HUDEP-2 (cell line): Measurements from ENCODE around the gene TSGA10IP.
"Not testable (repeated sequence)": the region's sequence is repeated elsewhere in the genome, so short reads cannot be mapped to it uniquely, and the experiment has no call there.

Experiments
- DNase-seq, 76 experiments: peaks; one replicate each; lab custom pipeline; 2025; ENCODE audit not compliant: unreplicated experiment in 76 of 76; lab: John Stamatoyannopoulos, UW

The TSGA10IP gene

DNA sequence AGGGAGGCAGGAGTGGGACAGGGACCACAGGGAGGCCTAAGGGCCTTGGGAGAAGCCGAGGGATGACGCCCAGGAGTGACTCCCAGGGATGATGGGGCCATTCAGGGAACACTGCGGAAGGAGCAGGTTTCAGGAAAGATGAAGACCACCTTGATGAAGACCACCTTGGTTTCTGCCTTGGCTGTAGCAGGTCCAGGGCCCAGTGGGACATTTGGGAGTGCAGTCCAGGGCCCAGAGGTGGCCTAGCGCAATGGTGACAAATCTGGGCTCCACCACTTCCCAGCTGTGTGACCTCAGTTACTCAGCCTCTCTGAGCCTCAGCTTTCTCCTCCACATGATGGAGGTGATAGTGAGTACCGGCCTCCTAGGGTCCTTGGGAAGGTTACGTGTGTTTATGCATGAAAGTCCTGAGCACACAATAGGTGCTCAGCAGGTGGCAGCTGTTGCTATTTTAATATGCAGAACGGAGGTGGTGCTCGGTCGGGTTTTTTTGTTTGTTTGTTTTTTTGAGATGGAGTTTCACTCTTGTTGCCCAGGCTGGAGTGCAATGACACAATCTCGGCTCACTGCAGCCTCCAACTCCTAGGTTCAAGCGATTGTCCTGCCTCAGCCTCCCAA is 770 bp downstream of the TSGA10IP start:
- DNase-seq = no peak

DNA sequence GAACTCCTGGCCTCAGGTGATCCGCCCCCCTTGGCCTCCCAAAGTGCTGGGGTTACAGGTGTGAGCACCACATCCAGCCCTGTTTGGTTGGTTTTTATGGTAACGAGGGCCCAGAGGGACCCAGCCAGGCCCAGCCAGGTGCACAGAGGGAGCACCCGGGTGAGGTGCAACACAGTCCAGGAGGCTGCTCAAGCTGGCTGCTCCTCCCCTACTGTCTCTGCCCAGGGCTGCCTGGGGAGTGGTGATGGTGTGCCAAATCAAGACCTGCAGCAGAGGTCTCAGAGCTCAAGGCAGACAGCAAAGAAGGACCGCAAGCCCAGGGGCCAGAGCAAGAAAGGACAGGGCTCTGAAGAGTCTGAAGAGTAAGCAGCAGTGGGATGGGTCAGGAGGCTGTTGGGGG is 1.4 kb downstream of the TSGA10IP start:
- no peak for DNase-seq

DNA sequence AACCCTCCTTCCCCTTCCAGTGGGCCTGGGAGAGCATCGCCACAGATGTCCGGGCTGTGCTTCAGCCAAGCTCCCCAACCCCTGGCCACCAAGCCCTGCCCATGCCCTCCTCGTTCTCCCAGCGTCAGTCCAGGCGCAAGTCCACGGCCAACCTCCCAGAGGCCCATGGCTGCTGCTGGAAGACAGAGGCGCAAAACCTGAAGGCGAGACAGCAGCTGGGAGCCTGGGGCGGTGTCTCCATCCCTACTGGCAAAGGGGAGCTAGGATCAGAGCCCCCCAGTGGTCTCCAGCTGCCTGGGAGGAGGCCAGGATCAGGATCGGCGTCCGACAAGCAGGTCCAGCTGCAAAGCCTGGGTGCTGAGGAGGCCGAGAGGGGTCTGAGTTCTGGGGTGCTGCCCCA is 1.9 kb downstream of the TSGA10IP start:
- no peak for DNase-seq

DNA sequence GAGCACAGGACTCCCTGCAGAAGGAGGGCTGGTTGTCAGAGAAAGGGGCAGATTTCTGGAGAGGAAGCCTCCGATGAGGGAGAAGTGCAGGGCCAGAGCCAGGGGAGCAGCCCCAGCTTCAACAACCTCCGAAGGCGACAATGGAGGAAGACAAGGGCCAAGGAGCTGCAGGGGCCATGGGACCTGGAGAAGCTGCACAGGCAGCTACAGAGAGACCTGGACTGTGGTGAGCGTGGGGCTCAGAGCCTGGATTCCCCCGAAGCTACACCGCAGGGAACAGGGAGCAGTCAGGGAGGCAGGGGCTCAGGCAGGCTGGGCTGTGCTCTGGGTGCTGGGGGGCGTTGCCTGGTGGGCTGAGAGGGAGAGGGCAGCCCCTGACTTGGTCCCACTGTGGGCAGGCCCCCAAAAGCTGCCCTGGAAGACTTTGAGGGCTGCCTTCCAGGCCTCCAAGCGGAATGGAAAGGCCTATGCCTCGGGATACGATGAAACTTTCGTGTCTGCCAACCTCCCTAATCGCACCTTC is 2.4 kb downstream of the TSGA10IP start:
- DNase-seq = no peak

DNA sequence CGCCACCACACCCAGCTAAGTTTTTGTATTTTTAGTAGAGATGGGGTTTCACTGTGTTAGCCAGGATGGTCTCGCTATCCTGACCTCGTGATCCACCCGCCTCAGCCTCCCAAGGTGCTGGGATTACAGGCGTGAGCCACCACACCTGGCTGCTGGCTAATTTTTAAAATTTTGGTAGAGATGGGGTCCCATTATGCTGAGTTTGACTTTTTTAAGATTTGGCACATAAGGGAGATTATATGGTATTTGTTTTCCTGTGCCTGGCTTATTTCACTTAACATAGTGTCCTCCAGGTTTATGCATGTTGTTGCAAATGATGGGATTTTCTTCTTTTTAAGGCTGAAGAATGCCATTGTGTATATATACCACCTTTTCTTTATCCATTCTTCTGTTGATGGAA is 5.4 kb downstream of the TSGA10IP start:
- DNase-seq = not testable (repeated sequence)

DNA sequence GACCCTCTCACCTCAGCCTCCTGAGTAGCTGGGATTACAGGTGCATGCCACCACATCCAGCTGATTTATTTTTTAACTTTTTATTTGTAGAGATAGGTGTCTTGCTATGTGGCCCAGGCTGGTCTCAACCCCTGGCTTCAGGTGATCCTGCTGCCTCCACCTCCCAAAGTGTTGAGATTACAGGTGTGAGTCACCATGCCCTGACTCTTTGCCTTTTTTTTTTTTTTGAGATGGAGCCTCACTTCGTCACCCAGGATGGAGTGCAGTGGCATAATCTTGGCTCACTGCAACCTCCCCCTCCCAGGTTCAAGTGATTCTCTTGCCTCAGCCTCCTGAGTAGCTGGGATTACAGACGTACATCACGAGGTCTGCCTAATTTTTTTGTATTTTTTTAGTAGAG is 6.4 kb downstream of the TSGA10IP start:
- not testable (repeated sequence) for DNase-seq

DNA sequence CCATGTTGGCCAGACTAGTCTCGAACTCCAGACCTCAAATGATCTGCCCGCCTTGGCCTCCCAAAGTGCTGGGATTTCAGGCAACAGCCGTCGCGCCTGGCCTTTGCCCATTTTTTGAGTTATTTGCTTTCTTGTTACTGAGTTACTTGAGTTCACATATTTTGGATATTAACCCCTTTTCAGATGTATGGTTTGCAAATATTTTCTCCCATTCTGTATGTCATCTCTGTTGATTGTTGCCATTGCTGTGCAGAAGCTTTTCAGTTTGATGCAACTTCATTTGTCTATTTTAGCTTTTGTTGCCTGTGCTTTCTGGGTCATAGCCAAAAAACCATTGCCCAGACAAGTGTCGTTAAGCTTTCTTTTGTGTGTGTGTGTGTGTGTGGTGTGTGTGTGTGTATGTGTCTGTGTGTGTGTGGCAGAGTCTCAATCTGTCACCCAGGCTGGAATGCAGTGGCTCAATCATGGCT is 6.8 kb downstream of the TSGA10IP start:
- DNase-seq = no peak

DNA sequence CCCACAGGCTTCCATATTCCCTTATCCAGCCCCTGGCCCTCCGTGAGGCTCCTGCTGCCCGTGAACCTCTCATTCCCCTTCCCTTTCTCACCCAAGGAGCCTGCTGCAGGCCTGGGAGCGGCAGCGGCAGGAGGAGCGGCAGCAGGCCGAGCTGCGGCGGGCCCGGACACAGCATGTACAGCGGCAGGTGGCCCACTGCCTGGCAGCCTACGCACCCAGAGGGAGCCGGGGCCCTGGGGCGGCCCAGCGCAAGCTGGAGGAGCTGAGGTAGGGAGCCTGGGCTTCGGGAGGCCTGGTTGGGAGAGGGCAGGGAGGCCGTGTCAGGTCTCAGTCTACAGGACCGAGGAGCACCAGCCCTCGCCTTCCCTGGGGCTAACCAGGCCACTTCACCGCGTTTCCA is 8.2 kb downstream of the TSGA10IP start:
- no peak for DNase-seq

DNA sequence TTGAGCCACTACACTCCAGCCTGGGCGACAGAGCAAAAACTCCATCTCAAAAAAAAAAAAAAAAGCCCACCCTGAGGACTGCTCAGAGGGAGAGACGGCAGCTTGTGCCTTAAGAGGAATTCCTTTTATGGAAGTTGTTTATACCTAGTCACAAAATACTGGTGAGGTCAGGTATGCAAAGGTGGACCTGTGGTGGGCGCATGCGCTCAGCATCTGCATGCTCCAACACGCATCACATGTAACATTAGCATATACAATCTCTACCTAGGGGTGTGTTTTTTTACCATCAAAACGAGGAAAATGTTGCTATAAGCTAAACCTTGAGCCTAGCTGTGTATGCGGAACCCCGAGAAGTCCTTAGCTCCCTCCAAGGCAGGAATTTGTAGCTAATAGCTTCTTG is 9.5 kb downstream of the TSGA10IP start:
- no peak for DNase-seq

DNA sequence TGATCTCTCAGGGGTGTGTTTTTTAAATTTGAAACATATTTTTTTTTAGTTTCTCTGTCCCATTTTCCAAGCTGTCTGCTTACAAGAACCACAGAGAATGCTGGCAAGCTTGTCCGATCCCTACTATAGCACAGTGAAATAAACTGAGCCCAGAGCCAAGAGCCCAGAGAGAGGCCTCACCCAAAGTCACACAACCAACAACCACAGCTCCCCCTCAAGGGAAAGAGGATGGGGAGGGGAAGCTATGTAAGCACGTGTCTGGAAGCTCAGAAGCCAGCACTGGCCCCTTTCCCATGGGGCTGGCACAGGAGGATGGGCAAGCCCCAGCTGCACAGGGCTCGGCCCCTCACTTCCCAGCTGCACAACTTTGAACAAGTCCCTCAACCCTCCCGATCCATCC is 13.0 kb downstream of the TSGA10IP start:
- peak in 1 of 76 experiments; percentile 1 for DNase-seq

DNA sequence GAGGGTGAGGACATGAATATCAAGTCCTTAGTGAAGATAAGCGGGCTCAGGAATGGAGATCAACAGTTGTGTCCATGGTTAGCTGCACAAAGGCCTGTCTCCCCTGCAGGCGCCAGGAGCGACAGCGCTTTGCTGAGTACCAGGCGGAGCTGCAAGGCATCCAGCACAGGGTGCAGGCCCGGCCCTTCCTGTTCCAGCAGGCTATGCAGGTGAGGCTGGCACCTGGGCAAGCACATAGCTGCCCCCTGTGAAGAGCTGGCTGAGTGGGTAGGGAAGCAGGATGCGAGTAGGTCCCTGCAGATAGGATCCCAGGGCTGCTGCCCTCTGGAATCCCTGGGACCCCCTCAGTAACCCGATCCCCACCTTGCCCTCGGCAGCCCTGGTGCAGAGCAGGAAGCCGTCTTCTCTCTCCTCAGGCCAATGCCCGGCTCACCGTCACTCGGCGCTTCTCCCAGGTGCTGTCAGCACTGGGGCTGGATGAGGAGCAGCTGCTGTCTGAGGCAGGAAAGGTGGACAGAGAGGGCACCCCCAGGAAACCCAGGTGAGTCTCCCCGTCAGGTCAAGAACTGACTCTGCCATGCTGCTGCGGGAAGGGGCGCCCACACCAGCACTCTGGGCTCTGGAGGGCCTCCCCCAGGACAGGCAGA is 13.6 kb downstream of the TSGA10IP start:
- no peak for DNase-seq

DNA sequence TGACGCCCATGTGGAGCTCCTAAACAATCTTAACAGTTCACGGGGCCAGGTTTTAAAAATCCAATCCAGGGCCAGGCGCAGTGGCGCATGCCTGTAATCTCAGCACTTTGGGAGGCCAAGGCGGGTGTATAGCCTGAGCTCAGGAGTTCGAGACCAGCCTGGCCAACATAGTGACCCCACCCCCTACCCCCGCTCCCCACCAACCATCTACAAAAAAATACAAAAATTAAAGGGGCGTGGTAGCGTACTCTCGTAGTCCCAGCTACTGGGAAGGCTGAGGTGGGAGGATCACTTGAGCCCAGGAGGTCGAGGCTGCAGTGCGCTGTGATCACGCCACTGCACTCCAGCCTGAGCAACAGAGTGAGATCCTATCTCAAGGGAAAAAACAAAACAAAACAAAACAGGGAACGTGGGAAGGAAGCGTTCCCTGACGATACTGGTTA is 15.6 kb downstream of the TSGA10IP start:
- peak in 4 of 76 experiments; percentile 6 to 42 (median 28) for DNase-seq

DNA sequence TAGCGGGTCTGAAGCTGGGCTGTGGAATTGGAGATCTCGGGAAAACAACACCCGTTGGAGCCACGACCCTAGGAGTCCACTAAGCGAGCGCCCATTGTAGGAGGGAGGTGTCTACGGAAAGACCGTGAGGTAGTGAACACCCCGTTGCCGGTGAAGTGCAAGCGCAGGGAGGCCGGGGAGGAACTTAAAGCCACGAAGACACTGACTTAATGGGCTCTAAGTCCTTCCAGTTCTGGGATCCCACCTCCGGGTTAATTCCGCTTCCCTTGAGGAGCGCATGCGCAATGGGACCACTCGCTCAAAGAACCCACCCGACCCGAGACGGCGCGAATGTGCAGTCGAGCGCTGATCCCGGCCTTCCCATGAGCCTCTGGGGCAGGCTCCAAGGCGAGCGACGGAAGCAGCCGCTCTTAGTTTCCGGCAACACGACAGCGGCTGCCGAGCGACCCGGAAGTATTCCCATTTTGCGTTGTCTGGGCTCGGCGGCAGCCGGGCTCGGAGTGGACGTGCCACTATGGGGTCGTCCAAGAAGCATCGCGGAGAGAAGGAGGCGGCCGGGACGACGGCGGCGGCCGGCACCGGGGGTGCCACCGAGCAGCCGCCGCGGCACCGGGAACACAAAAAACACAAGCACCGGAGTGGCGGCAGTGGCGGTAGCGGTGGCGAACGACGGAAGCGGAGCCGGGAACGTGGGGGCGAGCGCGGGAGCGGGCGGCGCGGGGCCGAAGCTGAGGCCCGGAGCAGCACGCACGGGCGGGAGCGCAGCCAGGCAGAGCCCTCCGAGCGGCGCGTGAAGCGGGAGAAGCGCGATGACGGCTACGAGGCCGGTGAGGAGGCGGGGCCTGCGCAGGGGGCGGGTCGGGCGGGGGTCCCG is 16.2 kb downstream of the TSGA10IP start, which contains the start of gene SART1:
Gene SART1 (plus strand): TSS at position 468 of the 874 bp plus-strand sequence. CDS start 47 bp downstream, at position 515.
- DNase-seq = peak in 74 of 76 experiments; percentile 71 to 96 (median 91)

DNA sequence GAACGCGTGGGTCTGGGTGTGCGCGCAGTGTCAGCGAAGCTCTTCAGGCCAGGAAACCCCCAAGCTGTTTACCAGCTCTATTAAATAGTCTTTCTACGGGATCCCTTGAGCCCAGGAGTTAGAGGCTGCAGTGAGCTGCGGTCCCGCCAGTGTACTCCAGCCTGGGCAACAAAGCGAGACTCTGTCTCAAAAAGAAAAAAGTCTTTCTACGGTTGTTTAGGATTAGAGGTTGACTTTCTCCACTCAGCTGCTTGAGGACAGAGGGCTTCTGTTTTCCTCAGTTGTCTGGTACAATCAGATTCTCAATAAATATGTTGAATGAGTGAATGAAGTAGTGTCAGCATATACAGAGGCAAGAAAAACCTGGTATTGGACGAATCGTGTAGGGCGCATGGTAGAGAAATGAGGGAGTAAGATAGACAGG is 16.9 kb downstream of the TSGA10IP start:
- DNase-seq = peak in 1 of 76 experiments; percentile 12

DNA sequence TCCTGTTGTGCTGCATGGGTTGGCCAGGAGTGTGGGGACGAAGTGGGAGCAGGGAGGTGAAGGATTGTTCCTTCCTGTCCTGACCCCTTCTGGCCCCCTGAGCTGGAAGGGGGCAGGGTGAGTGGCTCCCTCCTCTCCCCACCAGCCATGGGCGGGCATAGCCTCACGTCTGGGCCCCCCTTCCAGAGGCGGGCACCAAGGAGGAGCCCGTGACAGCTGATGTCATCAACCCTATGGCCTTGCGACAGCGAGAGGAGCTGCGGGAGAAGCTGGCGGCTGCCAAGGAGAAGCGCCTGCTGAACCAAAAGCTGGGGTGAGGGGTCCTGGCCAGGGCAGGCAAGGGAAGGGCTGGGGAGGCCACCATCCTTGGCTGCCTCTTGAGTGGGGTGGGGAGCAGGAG is 19.6 kb downstream of the TSGA10IP start:
- DNase-seq = no peak

DNA sequence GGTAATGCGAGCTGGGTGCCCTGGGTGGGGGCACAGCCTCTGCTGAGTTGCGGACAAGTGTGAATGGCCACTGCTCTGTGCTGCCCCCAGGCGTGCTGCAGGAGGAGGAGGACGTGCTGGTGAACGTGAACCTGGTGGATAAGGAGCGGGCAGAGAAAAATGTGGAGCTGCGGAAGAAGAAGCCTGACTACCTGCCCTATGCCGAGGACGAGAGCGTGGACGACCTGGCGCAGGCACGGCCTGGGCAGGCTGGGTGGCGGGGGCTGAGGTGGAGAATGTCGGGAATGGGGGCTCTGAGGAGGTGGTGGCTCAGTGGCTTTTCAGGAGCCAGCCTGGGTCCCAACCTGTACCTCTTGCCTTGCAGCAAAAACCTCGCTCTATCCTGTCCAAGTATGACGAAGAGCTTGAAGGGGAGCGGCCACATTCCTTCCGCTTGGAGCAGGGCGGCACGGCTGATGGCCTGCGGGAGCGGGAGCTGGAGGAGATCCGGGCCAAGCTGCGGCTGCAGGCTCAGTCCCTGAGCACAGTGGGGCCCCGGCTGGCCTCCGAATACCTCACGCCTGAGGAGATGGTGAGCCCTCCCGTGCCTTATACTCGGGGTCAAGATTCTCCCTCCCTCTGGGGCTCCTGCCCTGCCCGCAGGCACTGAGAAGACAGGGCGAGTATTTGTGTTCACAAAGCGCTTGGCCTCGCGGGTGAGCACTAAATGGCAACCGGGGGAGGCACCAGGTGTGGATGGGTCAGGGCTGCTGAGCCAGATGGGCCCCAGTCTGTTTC is 20.9 kb downstream of the TSGA10IP start:
- no peak for DNase-seq

DNA sequence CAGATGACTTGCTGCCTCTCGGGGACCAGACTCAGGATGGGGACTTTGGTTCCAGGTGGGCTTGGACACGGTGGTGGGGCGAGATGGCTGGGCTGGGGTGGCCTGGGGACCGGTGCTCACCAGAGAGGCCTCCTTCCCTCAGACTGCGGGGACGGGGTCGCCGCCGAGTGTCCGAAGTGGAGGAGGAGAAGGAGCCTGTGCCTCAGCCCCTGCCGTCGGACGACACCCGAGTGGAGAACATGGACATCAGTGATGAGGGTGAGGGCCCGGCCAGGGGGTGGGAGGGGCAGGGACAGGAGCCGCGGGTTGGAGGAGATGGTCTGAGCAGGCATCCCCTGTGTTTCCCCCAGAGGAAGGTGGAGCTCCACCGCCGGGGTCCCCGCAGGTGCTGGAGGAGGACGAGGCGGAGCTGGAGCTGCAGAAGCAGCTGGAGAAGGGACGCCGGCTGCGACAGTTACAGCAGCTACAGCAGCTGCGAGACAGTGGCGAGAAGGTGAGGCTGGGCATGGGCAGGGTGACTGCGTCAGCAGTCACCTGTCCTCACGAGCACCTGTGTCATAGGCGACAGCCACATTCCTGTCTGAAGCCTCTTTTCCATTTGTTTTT is 22.2 kb downstream of the TSGA10IP start:
- no peak for DNase-seq

DNA sequence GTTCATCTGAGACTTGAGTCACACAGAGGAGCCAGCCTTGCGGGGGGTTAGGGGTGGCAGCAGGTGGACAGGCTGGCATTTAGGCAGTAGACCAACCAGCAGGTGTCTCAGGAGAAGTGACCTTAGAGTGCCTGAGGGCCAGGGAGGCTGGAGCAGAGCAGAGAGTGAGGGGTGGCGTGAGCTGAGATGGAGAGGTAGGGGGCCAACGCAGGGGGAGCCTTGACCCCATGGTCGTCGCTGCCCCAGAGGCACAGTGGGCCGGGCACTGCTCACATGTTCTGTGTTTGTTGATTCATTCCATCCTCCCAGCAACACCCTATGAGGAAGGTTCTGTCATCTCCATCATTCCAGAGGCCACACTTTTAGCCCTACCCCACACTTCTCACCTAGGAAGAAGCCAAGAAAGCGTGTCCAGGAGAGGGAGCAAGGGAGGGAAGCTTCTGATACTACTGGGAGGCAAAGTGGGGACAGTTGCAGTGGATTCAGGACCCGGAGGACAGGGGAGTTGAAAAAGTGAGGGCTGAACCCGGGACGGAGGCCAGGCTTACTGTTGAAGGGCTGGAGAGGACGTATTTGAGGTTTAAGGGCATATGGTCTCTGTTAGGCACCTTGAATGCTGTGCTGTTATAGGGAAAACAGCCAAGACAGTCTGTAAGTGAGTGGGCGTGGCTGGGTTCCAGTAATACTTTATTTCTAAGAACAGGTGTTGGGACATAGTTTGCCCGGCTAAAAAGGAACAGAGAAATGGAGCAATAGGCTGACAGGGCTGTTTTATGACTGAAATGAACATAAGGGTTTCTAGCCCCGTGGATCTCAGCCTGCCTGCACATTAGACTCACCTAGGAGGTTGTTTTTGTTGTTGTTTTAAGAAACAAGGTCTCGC is 23.6 kb downstream of the TSGA10IP start:
- DNase-seq = no peak

DNA sequence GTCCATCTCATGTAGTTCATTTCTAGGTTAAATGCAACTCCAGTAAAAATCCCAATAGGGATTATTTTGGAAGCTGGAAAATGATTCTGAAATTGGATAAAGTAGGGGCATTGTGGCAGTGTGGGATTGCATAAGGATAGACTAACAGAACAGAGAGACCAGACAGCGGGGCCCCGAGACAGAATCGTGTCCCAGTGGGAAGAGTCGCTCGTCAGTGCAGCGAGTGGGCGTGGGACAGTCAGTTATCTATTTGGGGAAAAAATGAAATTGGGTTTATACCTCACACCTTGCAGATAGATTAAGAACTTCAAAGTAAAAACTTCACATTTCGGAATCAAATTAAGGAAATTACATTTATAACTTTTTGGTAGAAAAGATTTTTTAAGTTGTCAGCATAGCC is 26.8 kb downstream of the TSGA10IP start:
- DNase-seq = no peak
